ENCODE data around the gene PKDREJ. TPM values are rescaled to one million over a fixed set of nuclear protein-coding genes. Genes with fewer than 3 reads are reported as not detected.

The PKDREJ gene
- total RNA-seq, 1 experiment from 2014 or later: not detected

- in situ Hi-C loops (cut with HindIII; ENCODE audit: low pct_unique_long_range_greater_than_20kb, low sequenced_read_pairs): no loop called here
Observed at GRCh38 chr22:46214616-46215015, 48.5 kb downstream of the PKDREJ start.

GRCh38 chr22:46214149-46214548 is 49.0 kb downstream of the PKDREJ start:
- Histone ChIP-seq H3K4me3 (ENCODE audit: low read depth in 2 of 2, low read length in 2 of 2) (no peak overlapping the region), H3K4me1 (ENCODE audit: control insufficient read depth, insufficient read depth, low read length) (no peaks in the 10 kb centered on the region), H3K36me3 (ENCODE audit: control insufficient read depth, insufficient read depth, low read length) (no peaks in the 10 kb centered on the region), H3K27me3 (ENCODE audit: control insufficient read depth, insufficient read depth, low read length) (no peaks in the 10 kb centered on the region), H3K27ac (ENCODE audit: low read length) (no peak overlapping the region), H3K9me3 (ENCODE audit: control insufficient read depth, insufficient read depth, low read depth, low read length) (no peaks in the 10 kb centered on the region)
- ATAC-seq (no peak), DNase-seq (ENCODE audit: low read depth, low spot score) (no peak)
- in situ Hi-C loops (cut with HindIII; ENCODE audit: low pct_unique_long_range_greater_than_20kb, low sequenced_read_pairs): no loop called here
- no TSS peak for BruUV-seq (replicated peaks)
- CTCF ChIA-PET: no interaction called here
- intact Hi-C loops (cut with micrococcal nuclease; ENCODE audit: unreplicated experiment): no loop called here
- no peak for TF ChIP-seq TCF7L2 (IDR thresholded peaks at IDR 0.05; ENCODE audit: low read depth, low read length)
- no peak for TF ChIP-seq POLR2AphosphoS5 (IDR thresholded peaks at IDR 0.05; ENCODE audit: low read depth, low read length)
- no peak for TF ChIP-seq SIN3A (IDR thresholded peaks at IDR 0.05; ENCODE audit: borderline replicate concordance, insufficient read depth, low read depth, low read length)
- TF ChIP-seq CTCF (IDR thresholded peaks at IDR 0.05): no peak
- no peak for TF ChIP-seq REST (IDR thresholded peaks at IDR 0.05; ENCODE audit: insufficient read depth in 1 of 2, low read depth in 2 of 2, low read length in 1 of 2)
- POLR2A ChIA-PET: no interaction called here

More at GRCh38 chr22:46214616-46215015, 48.5 kb downstream of the PKDREJ start:
- ChIA-PET POLR2A (no interaction called here), CTCF (no interaction called here)
- ATAC-seq (no peak), DNase-seq (ENCODE audit: low read depth, low spot score) (no peak)
- Histone ChIP-seq H3K27me3 (ENCODE audit: control insufficient read depth, insufficient read depth, low read length) (no peaks in the 10 kb centered on the region), H3K4me3 (ENCODE audit: low read depth in 2 of 2, low read length in 2 of 2) (no peak overlapping the region), H3K4me1 (ENCODE audit: control insufficient read depth, insufficient read depth, low read length) (no peaks in the 10 kb centered on the region), H3K9me3 (ENCODE audit: control insufficient read depth, insufficient read depth, low read depth, low read length) (no peaks in the 10 kb centered on the region), H3K27ac (ENCODE audit: low read length) (no peak overlapping the region), H3K36me3 (ENCODE audit: control insufficient read depth, insufficient read depth, low read length) (no peaks in the 10 kb centered on the region)
- no TSS peak for BruUV-seq (replicated peaks)
- no peak for TF ChIP-seq CTCF (IDR thresholded peaks at IDR 0.05)
- intact Hi-C loops (cut with micrococcal nuclease; ENCODE audit: unreplicated experiment): no loop called here

DNA sequence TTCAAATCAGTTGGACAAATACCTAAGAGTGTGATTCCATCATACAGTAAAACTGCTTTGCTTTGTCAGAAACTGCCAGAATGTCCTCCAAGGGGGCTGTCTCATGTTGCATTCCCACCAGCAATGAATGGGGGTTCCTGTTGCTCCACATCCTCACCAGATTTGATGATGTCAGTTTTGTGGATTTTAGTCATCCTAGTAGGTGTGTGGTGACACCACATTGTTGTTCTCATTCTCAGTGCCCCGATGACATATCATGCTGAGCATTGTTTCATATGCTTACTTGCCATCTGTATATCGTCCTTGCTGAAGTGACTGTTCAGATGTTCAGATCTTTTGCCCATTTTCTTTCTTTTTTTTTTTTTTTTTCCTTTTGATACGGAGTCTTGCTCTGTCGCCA is 50.1 kb downstream of the PKDREJ start:
- no peaks in the 10 kb centered on the region for H3K36me3 ChIP-seq (ENCODE audit: control insufficient read depth, insufficient read depth, low read length)

More for the DNA sequence above, 50.1 kb downstream of the PKDREJ start:
- Histone ChIP-seq H3K4me3 (ENCODE audit: low read depth in 2 of 2, low read length in 2 of 2) (no peak overlapping the region), H3K27me3 (ENCODE audit: control insufficient read depth, insufficient read depth, low read length) (no peaks in the 10 kb centered on the region), H3K4me1 (ENCODE audit: control insufficient read depth, insufficient read depth, low read length) (no peaks in the 10 kb centered on the region), H3K9me3 (ENCODE audit: control insufficient read depth, insufficient read depth, low read depth, low read length) (no peaks in the 10 kb centered on the region), H3K27ac (ENCODE audit: low read length) (no peak overlapping the region)
- in situ Hi-C loops (cut with HindIII; ENCODE audit: low pct_unique_long_range_greater_than_20kb, low sequenced_read_pairs): no loop called here
- TF ChIP-seq TCF7L2 (IDR thresholded peaks at IDR 0.05; ENCODE audit: low read depth, low read length) (no peak), CTCF (IDR thresholded peaks at IDR 0.05) (no peak), SIN3A (IDR thresholded peaks at IDR 0.05; ENCODE audit: borderline replicate concordance, insufficient read depth, low read depth, low read length) (no peak), POLR2AphosphoS5 (IDR thresholded peaks at IDR 0.05; ENCODE audit: low read depth, low read length) (no peak), REST (IDR thresholded peaks at IDR 0.05; ENCODE audit: insufficient read depth in 1 of 2, low read depth in 2 of 2, low read length in 1 of 2) (no peak)
- intact Hi-C loops (cut with micrococcal nuclease; ENCODE audit: unreplicated experiment): no loop called here
- POLR2A ChIA-PET: no interaction called here
- ATAC-seq (no peak), DNase-seq (ENCODE audit: low read depth, low spot score) (no peak)
- CTCF ChIA-PET: no interaction called here
- BruUV-seq (replicated peaks): no TSS peak
